HG03159 (cell line): ENCODE results near the gene SLC39A11.
"Not testable (repeated sequence)": the region's sequence is repeated elsewhere in the genome, so short reads cannot be mapped to it uniquely, and the experiment has no call there.

ENCODE experiments used
- ATAC-seq: cut with Tn5 transposase; IDR thresholded peaks from one replicate; pipeline ENCODE4 v1.9.1; 2021; ENCODE audit warnings: mild to moderate bottlenecking, moderate library complexity; ENCODE audit not compliant: unreplicated experiment

SLC39A11 gene

DNA sequence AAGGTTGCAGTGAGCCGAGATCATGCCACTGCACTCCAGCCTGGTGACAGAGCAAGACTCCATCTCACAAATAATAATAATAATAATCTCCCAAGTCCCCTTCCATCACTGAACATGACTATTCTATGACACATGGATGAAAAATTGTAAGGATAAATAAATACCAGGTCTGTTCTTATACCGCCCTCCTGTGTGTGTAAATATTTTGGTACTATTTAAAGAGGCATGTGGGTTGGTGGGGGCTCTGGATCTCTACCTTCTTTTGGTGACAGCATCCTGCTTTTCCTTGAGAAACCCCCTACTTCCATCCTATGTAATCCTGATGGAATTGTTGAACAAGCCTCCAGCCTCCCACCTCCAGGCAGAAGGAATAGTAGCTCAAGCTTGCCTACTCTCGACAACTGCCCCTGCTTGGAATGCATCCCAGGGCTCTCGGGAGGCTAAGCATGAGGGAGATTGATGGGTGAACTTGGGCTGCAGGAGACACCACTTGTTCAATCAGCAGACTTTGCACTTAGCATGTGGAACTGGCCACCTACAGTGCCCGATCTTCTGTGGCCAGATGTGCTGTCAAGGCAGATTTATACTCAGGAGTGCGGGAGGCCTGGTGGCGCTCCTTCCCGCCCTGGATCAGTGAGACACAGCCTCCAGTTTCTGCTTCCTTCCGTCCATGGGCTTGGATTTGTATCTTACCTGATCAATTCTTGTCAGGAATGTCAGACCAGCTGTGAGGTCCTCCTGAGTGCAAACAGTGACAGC is 287.4 kb downstream of the SLC39A11 start:
- no peak for ATAC-seq

DNA sequence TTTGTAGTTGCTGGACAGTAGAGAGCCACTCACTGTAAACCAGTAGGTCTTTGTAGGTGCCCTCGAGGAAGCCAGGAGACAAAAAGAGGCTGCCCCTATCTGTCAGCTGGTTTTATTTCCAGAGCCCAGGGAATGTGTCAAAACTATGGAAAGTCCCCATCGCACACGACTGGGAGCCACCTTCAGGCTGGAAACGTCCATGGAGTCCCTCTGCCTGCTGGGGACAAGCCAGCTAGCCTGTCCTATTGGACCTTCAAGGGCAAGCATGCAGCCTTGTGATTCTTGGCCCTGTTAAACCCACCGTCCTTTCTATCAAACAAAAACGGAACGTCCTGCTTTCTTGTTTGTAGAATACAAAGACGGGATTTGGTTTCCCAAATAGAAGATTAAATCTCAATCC is 289.8 kb downstream of the SLC39A11 start:
- no peak for ATAC-seq

GRCh38 chr17:72797142-72797541 is 295.3 kb downstream of the SLC39A11 start:
- ATAC-seq = no peak

DNA sequence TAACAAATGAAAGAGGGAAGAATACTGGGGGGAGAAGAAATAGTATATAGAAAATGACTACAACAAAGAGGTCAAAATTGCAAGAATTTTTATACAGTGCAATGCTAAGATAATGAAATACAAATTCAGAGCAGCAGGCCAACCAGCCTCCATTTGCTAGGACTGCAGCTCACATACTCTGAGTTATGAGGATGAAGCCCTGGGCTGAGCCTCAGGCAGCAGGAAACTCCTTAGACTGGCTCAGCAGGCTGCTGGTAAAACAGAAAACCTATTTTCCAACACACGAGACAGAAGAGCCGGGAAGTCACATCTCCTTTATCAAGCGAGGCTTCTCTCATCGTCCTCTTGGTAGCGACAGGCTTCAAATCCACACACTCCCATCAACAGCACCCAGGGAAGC is 296.5 kb downstream of the SLC39A11 start:
- ATAC-seq = no peak

DNA sequence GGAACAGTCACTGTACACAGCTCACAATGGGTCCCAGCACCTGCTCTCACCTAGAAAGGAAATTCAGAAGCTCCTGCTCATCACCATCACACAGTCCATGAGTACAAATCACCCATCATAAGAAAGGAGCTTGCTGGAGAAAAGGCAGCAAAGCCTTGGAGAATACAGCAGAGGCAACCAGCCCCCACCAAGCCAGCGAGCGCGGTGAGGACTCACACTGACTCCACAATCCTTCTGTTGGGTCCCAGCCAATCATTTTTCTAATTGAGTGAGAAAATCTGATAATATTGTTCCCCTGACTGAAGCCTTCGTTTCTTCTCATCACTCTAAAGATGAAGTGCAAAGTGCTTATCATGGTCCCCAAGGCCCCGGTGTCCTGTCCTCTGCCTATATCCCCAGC is 298.3 kb downstream of the SLC39A11 start:
- ATAC-seq = no peak

GRCh38 chr17:72792771-72793170 is 299.7 kb downstream of the SLC39A11 start:
- ATAC-seq = no peak

DNA sequence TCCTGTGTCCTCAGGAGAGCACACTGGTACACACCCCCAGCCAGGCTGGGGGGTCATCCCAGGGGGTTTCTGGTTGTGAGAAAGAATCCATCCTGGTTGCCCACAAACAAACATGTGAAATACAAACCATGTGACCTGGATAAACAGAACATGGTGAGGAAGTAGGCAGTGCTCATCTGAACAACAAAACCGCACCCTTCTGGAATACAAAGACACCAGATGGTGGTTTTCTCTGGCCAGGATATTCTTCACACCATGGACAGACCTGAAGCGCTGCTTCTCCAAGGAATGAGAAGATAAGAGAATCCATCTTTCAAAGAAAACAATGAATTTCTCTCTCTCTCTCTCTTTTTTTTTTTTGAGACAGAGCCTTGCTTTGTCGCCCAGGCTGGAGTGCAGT is 302.3 kb downstream of the SLC39A11 start:
- no peak for ATAC-seq

DNA sequence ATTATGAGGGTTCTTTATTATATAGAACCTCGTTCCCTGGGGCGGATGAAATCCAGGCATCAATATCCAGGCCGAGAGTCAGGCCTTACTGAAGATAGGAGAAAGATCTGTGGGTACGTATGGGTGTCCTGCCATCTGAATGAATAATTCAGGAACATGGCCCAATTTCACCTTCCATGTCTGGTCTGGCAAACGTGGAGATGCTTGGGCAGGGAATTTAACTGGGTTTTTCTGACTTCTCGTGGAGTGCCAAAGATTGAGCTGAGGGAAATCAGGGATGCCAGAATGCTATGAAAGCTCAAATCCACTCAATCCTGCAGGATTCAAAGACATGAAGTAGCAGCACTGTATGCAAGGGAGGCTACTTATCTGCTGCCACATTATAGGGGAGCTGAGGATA is 302.8 kb downstream of the SLC39A11 start:
- no peak for ATAC-seq

- ATAC-seq = no peak
Observed at GRCh38 chr17:72788950-72789585, 303.4 kb downstream of the SLC39A11 start.

- ATAC-seq = no peak
Observed at GRCh38 chr17:72786209-72786608, 306.3 kb downstream of the SLC39A11 start.

DNA sequence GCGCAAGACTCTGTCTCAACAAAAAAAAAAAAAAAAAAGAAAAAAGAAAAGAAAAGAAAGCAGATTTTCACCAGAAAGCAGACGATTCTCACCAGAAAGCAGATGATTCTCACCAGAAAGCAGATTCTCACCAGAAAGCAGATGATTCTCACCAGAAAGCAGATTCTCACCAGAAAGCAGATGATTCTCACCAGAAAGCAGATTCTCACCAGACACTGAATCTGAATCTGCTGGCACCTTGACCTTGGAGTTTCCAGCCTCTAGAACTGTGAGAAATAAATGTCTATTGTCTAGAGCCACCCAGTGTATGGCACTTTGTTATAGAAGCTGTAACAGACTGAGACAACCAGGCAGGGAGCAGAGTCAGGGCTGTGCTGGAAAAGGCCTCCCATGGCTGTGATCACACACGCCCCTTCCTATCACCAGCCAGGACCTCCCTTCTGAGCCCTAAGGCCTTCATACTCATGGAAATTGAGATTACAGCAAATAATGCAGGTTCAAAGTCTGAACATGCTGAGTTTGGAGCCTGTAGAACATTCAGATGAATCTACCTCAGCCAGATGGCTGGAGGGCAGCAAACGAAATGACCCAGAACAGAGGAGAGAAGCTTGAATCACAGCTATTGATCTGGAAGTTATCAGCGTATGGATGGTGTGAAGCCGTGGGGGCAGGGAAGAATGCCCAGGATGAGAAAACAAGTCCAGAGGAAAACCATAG is 309.3 kb downstream of the SLC39A11 start:
- ATAC-seq = no peak

GRCh38 chr17:72782437-72782836 is 310.1 kb downstream of the SLC39A11 start:
- ATAC-seq = not testable (repeated sequence)

GRCh38 chr17:72778169-72779151 is 314.0 kb downstream of the SLC39A11 start:
- ATAC-seq = no peak

GRCh38 chr17:72775919-72776318 is 316.6 kb downstream of the SLC39A11 start:
- ATAC-seq = no peak

GRCh38 chr17:72775237-72775636 is 317.3 kb downstream of the SLC39A11 start:
- ATAC-seq = no peak

DNA sequence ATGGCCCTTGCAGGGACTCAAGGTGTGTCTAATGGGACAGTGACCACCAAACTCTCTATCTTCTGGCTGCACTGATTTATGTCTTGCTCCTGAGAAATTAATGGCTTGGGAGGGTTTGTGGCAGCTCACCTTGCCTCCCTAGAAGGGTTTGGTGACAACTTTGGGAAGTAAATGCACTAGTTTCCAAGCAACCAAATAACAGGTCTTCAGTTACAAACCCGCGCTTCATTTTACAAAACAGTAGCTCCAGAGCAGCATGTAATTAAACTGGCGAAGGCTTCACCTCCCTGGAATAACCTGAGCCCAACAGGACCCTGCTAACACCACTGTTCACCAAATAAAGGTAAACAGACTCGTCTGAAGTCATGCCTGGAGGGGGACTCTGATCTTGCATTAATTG is 318.3 kb downstream of the SLC39A11 start:
- no peak for ATAC-seq

GRCh38 chr17:72773225-72773624 is 319.3 kb downstream of the SLC39A11 start:
- ATAC-seq = not testable (repeated sequence)

DNA sequence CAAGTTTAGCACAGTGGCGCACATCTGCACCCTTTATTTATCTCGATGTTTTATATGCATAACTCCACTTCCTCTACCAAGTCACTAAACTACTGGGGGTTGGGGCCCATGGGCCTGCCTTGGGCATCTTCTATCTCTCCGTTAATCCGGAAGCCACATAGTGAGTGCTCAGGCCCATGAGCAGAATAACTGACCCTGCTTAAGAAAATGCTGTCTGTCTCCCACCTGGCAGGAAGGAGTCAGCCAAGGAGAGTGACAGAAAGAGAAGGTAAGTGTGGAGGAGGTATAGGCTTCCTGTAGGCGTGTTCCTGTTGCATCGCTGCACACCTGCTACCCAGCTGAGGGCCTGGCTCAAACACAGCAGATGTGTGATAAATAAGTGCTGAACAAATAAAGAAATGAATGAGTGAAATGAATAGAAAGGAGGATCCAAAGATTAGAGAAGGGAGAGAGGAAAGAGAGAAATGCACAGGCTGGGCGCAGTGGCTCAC is 320.1 kb downstream of the SLC39A11 start:
- ATAC-seq = no peak

DNA sequence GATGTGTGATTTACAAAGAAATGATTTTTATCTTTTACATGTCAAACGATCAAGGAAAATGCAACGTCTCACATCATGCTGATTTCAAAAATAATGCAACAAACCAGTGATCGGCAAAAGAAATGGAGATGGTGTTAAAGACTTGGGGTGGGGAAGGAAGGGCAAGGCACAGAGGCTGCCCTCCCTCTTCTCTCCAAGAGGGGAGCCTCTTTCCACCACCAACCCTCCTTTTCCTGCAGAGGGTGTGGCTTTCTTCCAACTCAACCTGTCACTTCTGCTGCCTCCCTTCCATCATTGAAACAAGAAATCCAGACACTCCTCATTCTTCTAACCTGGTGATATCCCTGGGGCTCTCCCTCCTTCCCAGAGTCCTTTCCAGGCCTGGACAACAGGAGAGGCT is 320.8 kb downstream of the SLC39A11 start:
- ATAC-seq = no peak

DNA sequence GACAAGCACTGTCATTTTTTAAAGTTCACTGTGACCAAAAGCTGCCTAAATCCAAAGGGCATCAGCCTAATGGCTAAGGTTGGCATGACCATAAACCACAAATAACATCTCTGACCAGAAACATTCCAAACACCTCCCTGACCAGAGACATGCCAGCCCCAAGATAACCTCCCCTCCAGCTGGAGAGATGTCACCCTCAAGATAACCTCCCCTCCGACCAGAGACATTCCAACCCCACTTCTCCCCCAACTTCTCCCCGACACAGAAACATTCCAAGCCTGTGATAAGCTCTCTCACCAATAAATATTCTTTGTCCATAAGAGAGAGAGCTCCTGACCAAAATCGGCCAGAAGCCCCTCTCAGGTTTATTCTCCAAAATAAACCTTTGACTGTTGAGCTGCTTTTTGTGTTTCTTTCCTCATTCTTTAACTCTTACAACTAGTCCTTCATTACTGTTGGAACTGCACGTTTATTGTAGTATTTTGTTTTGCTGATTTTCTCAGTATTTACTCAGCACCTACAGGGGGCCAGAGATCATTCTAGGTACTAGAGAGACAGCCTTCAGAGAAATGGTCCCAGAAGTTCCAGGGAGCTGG is 325.6 kb downstream of the SLC39A11 start:
- ATAC-seq = no peak
